ENCODE measurements around the gene B3GAT1.

B3GAT1 gene

DNA sequence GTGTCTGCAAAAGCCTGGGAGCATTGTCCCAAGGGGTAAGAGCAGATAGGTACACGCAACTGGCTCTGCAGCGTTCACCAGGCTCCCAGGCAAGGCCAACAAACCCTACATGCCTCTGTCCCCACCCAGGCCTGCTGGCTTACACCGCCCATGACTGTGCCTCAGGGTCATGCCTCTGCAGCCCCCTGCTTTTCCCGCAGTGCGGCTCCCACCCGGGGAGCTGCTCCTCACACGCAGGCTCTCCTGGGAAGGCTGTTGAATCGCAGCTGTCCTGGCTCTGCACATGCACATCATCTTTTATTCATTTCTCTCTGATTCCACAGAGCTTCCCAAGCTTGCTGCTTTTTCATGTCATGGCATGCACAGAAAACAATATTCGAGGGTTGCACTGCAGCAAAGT, 29.2 kb upstream of the B3GAT1 start:
- Histone ChIP-seq H3K4me3 (ENCODE audit: low read length in 2 of 2) (no peak overlapping the region), H3K27ac (ENCODE audit: low read length) (no peak overlapping the region), H3K9ac (ENCODE audit: low read length in 2 of 2) (no peak overlapping the region), H3K9me3 (ENCODE audit: control insufficient read depth in 2 of 2, low read length in 2 of 2) (no peaks in the 10 kb centered on the region), H3K4me1 (ENCODE audit: control insufficient read depth, insufficient read depth, low read length) (no peaks in the 10 kb centered on the region), H3K27me3 (ENCODE audit: control insufficient read depth in 1 of 2, insufficient read depth in 2 of 2, low read length in 2 of 2) (peaks cover 3 to 8% of the 10 kb centered on the region in 2 donors), H3K36me3 (ENCODE audit: control insufficient read depth in 2 of 2, insufficient read depth in 2 of 2, low read length in 2 of 2) (no peaks in the 10 kb centered on the region)

DNA sequence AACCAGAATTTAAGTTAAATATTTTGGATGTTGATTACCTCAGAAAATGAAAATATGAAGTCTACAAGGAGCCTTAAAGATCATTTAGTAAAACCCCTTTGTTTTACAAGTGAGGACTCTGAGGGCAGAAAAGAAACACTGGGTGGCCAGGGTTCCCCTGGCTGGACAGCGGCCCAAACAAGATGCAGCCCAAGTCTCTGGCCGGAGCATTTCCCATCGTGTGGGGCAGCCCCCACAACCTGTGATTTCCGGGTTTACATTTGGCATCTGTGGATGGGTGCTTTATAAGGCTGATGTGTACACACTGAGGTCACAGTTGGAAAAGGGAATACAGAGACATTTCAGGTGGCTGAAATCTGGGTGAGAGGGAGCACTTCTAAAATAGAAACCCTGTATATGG, 28.8 kb upstream of the B3GAT1 start:
- Histone ChIP-seq H3K36me3 (ENCODE audit: control insufficient read depth in 2 of 2, insufficient read depth in 2 of 2, low read length in 2 of 2) (no peaks in the 10 kb centered on the region), H3K27me3 (ENCODE audit: control insufficient read depth in 1 of 2, insufficient read depth in 2 of 2, low read length in 2 of 2) (peaks cover 3 to 8% of the 10 kb centered on the region in 2 donors), H3K27ac (ENCODE audit: low read length) (no peak overlapping the region), H3K4me3 (ENCODE audit: low read length in 2 of 2) (no peak overlapping the region), H3K9ac (ENCODE audit: low read length in 2 of 2) (no peak overlapping the region), H3K9me3 (ENCODE audit: control insufficient read depth in 2 of 2, low read length in 2 of 2) (no peaks in the 10 kb centered on the region), H3K4me1 (ENCODE audit: control insufficient read depth, insufficient read depth, low read length) (no peaks in the 10 kb centered on the region)

GRCh38 chr11:134438542-134439537, 26.8 kb upstream of the B3GAT1 start:
- peaks cover 3 to 8% of the 10 kb centered on the region in 2 donors for H3K27me3 ChIP-seq (ENCODE audit: control insufficient read depth in 1 of 2, insufficient read depth in 2 of 2, low read length in 2 of 2)

DNA sequence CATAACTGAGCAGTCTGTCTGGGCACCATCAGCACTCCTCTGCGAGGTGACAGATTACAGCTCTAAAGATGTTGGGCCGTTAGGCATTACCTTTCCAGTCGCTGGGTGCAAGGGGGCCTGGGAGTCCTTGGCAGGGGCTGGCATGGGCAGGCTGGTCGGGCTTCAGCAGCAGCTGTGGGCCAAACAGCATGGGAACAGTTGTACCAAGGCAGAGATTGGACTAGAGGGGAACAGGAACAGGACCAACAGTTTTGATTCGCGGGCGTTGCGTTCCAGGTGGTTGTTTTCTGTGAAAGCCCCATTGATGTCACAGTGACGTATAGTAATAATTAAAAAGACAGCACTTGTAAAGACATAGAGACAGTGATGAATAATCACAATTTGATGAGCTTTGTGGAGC, 25.8 kb upstream of the B3GAT1 start:
- no peaks in the 10 kb centered on the region for H3K9me3 ChIP-seq (ENCODE audit: control insufficient read depth in 2 of 2, low read length in 2 of 2)
- H3K9ac ChIP-seq (ENCODE audit: low read length in 2 of 2): no peak overlapping the region
- no peaks in the 10 kb centered on the region for H3K36me3 ChIP-seq (ENCODE audit: control insufficient read depth in 2 of 2, insufficient read depth in 2 of 2, low read length in 2 of 2)
- H3K4me1 ChIP-seq (ENCODE audit: control insufficient read depth, insufficient read depth, low read length): no peaks in the 10 kb centered on the region
- H3K27ac ChIP-seq (ENCODE audit: low read length): no peak overlapping the region
- no peak overlapping the region for H3K4me3 ChIP-seq (ENCODE audit: low read length in 2 of 2)
- H3K27me3 ChIP-seq (ENCODE audit: control insufficient read depth in 1 of 2, insufficient read depth in 2 of 2, low read length in 2 of 2): peaks cover 3 to 4% of the 10 kb centered on the region in 2 donors

More at GRCh38 chr11:134438542-134439537, 26.8 kb upstream of the B3GAT1 start:
- Histone ChIP-seq H3K4me3 (ENCODE audit: low read length in 2 of 2) (no peak overlapping the region), H3K9ac (ENCODE audit: low read length in 2 of 2) (no peak overlapping the region), H3K36me3 (ENCODE audit: control insufficient read depth in 2 of 2, insufficient read depth in 2 of 2, low read length in 2 of 2) (no peaks in the 10 kb centered on the region), H3K4me1 (ENCODE audit: control insufficient read depth, insufficient read depth, low read length) (no peaks in the 10 kb centered on the region), H3K27ac (ENCODE audit: low read length) (no peak overlapping the region), H3K9me3 (ENCODE audit: control insufficient read depth in 2 of 2, low read length in 2 of 2) (no peaks in the 10 kb centered on the region)

- peaks cover 2 to 3% of the 10 kb centered on the region in 2 donors for H3K27me3 ChIP-seq (ENCODE audit: control insufficient read depth in 1 of 2, insufficient read depth in 2 of 2, low read length in 2 of 2)
- no peaks in the 10 kb centered on the region for H3K4me1 ChIP-seq (ENCODE audit: control insufficient read depth, insufficient read depth, low read length)
- H3K9ac ChIP-seq (ENCODE audit: low read length in 2 of 2): no peak overlapping the region
- H3K4me3 ChIP-seq (ENCODE audit: low read length in 2 of 2): no peak overlapping the region
- H3K27ac ChIP-seq (ENCODE audit: low read length): no peak overlapping the region
- H3K36me3 ChIP-seq (ENCODE audit: control insufficient read depth in 2 of 2, insufficient read depth in 2 of 2, low read length in 2 of 2): no peaks in the 10 kb centered on the region
- no peaks in the 10 kb centered on the region for H3K9me3 ChIP-seq (ENCODE audit: control insufficient read depth in 2 of 2, low read length in 2 of 2)
Observed at GRCh38 chr11:134436781-134437180, 24.7 kb upstream of the B3GAT1 start.

DNA sequence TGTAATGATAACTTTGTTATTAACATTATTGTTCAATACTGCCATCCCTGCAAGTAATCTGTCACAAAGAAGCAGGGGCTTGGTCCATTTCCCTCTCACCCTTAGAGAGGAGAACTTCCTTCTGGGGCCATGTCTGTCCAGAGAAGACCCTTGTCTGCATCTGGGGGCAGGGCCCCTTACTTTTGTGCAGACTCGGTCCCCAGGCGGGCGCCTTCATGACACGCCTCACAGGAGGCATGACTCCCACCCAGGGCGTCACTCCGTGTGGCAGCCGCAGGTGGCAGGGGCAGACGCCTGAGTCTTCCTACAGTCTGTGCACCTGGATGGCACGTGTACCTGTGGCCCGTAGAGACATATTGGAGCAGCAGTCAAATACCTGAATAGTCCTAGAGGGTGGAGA, 21.8 kb upstream of the B3GAT1 start:
- no peak overlapping the region for H3K4me3 ChIP-seq (ENCODE audit: low read length in 2 of 2)
- peaks cover 4 to 12% of the 10 kb centered on the region in 2 donors for H3K27me3 ChIP-seq (ENCODE audit: control insufficient read depth in 1 of 2, insufficient read depth in 2 of 2, low read length in 2 of 2)
- H3K36me3 ChIP-seq (ENCODE audit: control insufficient read depth in 2 of 2, insufficient read depth in 2 of 2, low read length in 2 of 2): no peaks in the 10 kb centered on the region
- no peak overlapping the region for H3K27ac ChIP-seq (ENCODE audit: low read length)
- H3K9me3 ChIP-seq (ENCODE audit: control insufficient read depth in 2 of 2, low read length in 2 of 2): no peaks in the 10 kb centered on the region
- H3K4me1 ChIP-seq (ENCODE audit: control insufficient read depth, insufficient read depth, low read length): no peaks in the 10 kb centered on the region
- H3K9ac ChIP-seq (ENCODE audit: low read length in 2 of 2): no peak overlapping the region

- Histone ChIP-seq H3K27me3 (ENCODE audit: control insufficient read depth in 1 of 2, insufficient read depth in 2 of 2, low read length in 2 of 2) (peaks cover 4 to 12% of the 10 kb centered on the region in 2 donors), H3K9ac (ENCODE audit: low read length in 2 of 2) (no peak overlapping the region), H3K27ac (ENCODE audit: low read length) (no peak overlapping the region)
Observed at GRCh38 chr11:134433251-134433650, 21.2 kb upstream of the B3GAT1 start.

GRCh38 chr11:134432776-134433175, 20.7 kb upstream of the B3GAT1 start:
- no peaks in the 10 kb centered on the region for H3K36me3 ChIP-seq (ENCODE audit: control insufficient read depth in 2 of 2, insufficient read depth in 2 of 2, low read length in 2 of 2)
- no peak overlapping the region for H3K27ac ChIP-seq (ENCODE audit: low read length)
- no peaks in the 10 kb centered on the region for H3K4me1 ChIP-seq (ENCODE audit: control insufficient read depth, insufficient read depth, low read length)
- H3K9me3 ChIP-seq (ENCODE audit: control insufficient read depth in 2 of 2, low read length in 2 of 2): no peaks in the 10 kb centered on the region
- no peak overlapping the region for H3K9ac ChIP-seq (ENCODE audit: low read length in 2 of 2)
- no peak overlapping the region for H3K4me3 ChIP-seq (ENCODE audit: low read length in 2 of 2)
- H3K27me3 ChIP-seq (ENCODE audit: control insufficient read depth in 1 of 2, insufficient read depth in 2 of 2, low read length in 2 of 2): peaks cover 4 to 12% of the 10 kb centered on the region in 2 donors

More at GRCh38 chr11:134433251-134433650, 21.2 kb upstream of the B3GAT1 start:
- Histone ChIP-seq H3K36me3 (ENCODE audit: control insufficient read depth in 2 of 2, insufficient read depth in 2 of 2, low read length in 2 of 2) (no peaks in the 10 kb centered on the region), H3K4me3 (ENCODE audit: low read length in 2 of 2) (no peak overlapping the region), H3K4me1 (ENCODE audit: control insufficient read depth, insufficient read depth, low read length) (no peaks in the 10 kb centered on the region), H3K9me3 (ENCODE audit: control insufficient read depth in 2 of 2, low read length in 2 of 2) (no peaks in the 10 kb centered on the region)

DNA sequence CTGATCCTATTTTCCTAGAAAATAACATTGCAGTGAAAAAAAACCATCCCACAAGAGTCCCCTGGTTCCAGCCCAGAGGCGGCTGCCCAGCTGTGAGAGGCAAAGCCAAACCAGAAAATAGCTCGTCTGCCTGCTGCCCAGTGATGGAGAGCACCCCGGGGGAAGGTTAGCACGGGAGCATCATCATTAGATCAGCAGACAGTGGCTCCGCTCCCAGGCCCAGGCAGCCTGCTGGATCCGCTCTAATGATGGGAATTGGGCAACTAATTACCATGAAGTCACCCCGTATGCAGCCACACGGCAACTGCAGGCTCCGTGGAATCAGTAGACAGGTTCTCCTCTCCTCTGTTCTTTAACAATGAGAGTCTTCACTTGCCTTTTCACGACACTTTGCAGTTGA, 17.1 kb upstream of the B3GAT1 start:
- H3K9ac ChIP-seq (ENCODE audit: low read length in 2 of 2): no peak overlapping the region
- no peak overlapping the region for H3K4me3 ChIP-seq (ENCODE audit: low read length in 2 of 2)
- peaks cover 4 to 16% of the 10 kb centered on the region in 2 donors for H3K27me3 ChIP-seq (ENCODE audit: control insufficient read depth in 1 of 2, insufficient read depth in 2 of 2, low read length in 2 of 2)
- no peaks in the 10 kb centered on the region for H3K4me1 ChIP-seq (ENCODE audit: control insufficient read depth, insufficient read depth, low read length)
- no peaks in the 10 kb centered on the region for H3K9me3 ChIP-seq (ENCODE audit: control insufficient read depth in 2 of 2, low read length in 2 of 2)
- H3K27ac ChIP-seq (ENCODE audit: low read length): no peak overlapping the region
- no peaks in the 10 kb centered on the region for H3K36me3 ChIP-seq (ENCODE audit: control insufficient read depth in 2 of 2, insufficient read depth in 2 of 2, low read length in 2 of 2)

- Histone ChIP-seq H3K36me3 (ENCODE audit: control insufficient read depth in 2 of 2, insufficient read depth in 2 of 2, low read length in 2 of 2) (no peaks in the 10 kb centered on the region), H3K4me1 (ENCODE audit: control insufficient read depth, insufficient read depth, low read length) (no peaks in the 10 kb centered on the region), H3K27me3 (ENCODE audit: control insufficient read depth in 1 of 2, insufficient read depth in 2 of 2, low read length in 2 of 2) (peaks cover 4 to 21% of the 10 kb centered on the region in 2 donors), H3K9ac (ENCODE audit: low read length in 2 of 2) (no peak overlapping the region), H3K9me3 (ENCODE audit: control insufficient read depth in 2 of 2, low read length in 2 of 2) (no peaks in the 10 kb centered on the region), H3K4me3 (ENCODE audit: low read length in 2 of 2) (no peak overlapping the region), H3K27ac (ENCODE audit: low read length) (no peak overlapping the region)
Observed at GRCh38 chr11:134425816-134426536, 13.9 kb upstream of the B3GAT1 start.
